SK-N-SH (cell line): ENCODE results near the gene B3GALT5. TPM values are rescaled to one million over a fixed set of nuclear protein-coding genes. Genes with fewer than 3 reads are reported as not detected.

Experiments
- CTCF ChIA-PET: fragments of 300-600, 350-600 bp; formaldehyde crosslinking; extraction: SDS; loops from one replicate; lab custom pipeline; 2021; lab: Yijun Ruan, JAX
- POLR2A ChIA-PET: fragments of 350-600 bp; sonication (Branson Sonifier 250); formaldehyde crosslinking; extraction: SDS; loops from one replicate; lab custom pipeline; 2020; ENCODE audit warnings: antibody characterized with exemption, inconsistent platforms; lab: Yijun Ruan, JAX
- DNase-seq: peaks from one replicate; pipeline ENCODE4 v3.0.0; 2012
- H2AFZ ChIP-seq: fragments of 200-600 bp; sonication (generic); 2 replicates; pipeline ENCODE4 v1.8.1; 2016; ENCODE audit warnings: antibody characterized with exemption, mild to moderate bottlenecking, low read depth
- H3F3A ChIP-seq: fragments of 200-600 bp; sonication (generic); replicated peaks from 2 replicates; pipeline ENCODE3; 2016; ENCODE audit warnings: antibody characterized with exemption, mild to moderate bottlenecking; ENCODE audit not compliant: insufficient read depth
- H3K27ac ChIP-seq, 2 experiments: fragments of 200-500 bp in 1 of 2; fragments of 200-600 bp in 1 of 2; sonication (Bioruptor generic) in 1 of 2; sonication (generic), shearing (Covaris generic) in 1 of 2; 2 replicates each; pipeline versions ENCODE4 v1.5.1 to v1.6.1; 2014 to 2016; ENCODE audit warnings: low read depth in 2 of 2, inconsistent platforms in 1 of 2, low read length in 1 of 2, mild to moderate bottlenecking in 1 of 2, mixed read lengths in 1 of 2
- H3K27me3 ChIP-seq: fragments of 200-600 bp; sonication (generic), shearing (Covaris generic); 2 replicates; pipeline ENCODE4 v1.6.1; 2016; ENCODE audit warnings: mixed run types; ENCODE audit not compliant: insufficient read depth
- H3K36me3 ChIP-seq, 2 experiments: fragments of 200-500 bp in 1 of 2; fragments of 200-600 bp in 1 of 2; sonication (Bioruptor generic) in 1 of 2; sonication (generic) in 1 of 2; replicated peaks in 1 of 2; 2 replicates each; pipeline versions ENCODE3 to v1.5.1; 2014 to 2016; ENCODE audit warnings: low read length in 1 of 2, mild to moderate bottlenecking in 1 of 2; ENCODE audit not compliant: insufficient read depth in 2 of 2, control insufficient read depth in 1 of 2
- H3K4me1 ChIP-seq, 2 experiments: fragments of 200-500 bp in 1 of 2; fragments of 200-600 bp in 1 of 2; sonication (Bioruptor generic) in 1 of 2; sonication (generic), shearing (Covaris generic) in 1 of 2; 2 replicates each; pipeline versions ENCODE4 v1.5.1 to v1.6.1; 2014 to 2016; ENCODE audit warnings: low read depth in 1 of 2, low read length in 1 of 2, mixed run types in 1 of 2; ENCODE audit not compliant: insufficient read depth in 2 of 2, control insufficient read depth in 1 of 2
- H3K4me2 ChIP-seq: fragments of 200-600 bp; sonication (generic), shearing (Covaris generic); 2 replicates; pipeline ENCODE4 v1.6.1; 2017; ENCODE audit warnings: mixed run types
- H3K4me3 ChIP-seq, 2 experiments: fragments of 200-500 bp in 1 of 2; fragments of 200-600 bp in 1 of 2; sonication (Bioruptor generic) in 1 of 2; sonication (generic), shearing (Covaris generic) in 1 of 2; 2 replicates each; pipeline versions ENCODE4 v1.5.1 to v1.8.1; 2014 to 2016; ENCODE audit warnings: low read depth in 2 of 2, inconsistent platforms in 1 of 2, low read length in 1 of 2, mild to moderate bottlenecking in 1 of 2, mixed read lengths in 1 of 2, moderate library complexity in 1 of 2
- H3K79me2 ChIP-seq: fragments of 200-600 bp; sonication (generic); 2 replicates; pipeline ENCODE4 v1.8.1; 2017; ENCODE audit warnings: mild to moderate bottlenecking; ENCODE audit not compliant: insufficient read depth
- H3K9ac ChIP-seq: fragments of 200-600 bp; sonication (generic); 2 replicates; pipeline ENCODE4 v1.6.1; 2017; ENCODE audit warnings: mixed run types
- H3K9me2 ChIP-seq: fragments of 200-600 bp; sonication (generic); 2 replicates; pipeline ENCODE4 v1.6.1; 2017; ENCODE audit warnings: mixed run types
- H3K9me3 ChIP-seq: fragments of 200-600 bp; sonication (generic); 2 replicates; pipeline ENCODE4 v1.6.1; 2017; ENCODE audit warnings: mixed run types, mild to moderate bottlenecking, moderate library complexity
- H4K20me1 ChIP-seq: fragments of 200-600 bp; sonication (generic); 2 replicates; pipeline ENCODE4 v1.6.1; 2017; ENCODE audit warnings: mild to moderate bottlenecking, mixed run types; ENCODE audit not compliant: insufficient read depth
- ELF1 ChIP-seq: IDR thresholded peaks from 2 replicates; pipeline ENCODE4 v1.4.0; 2012
- EP300 ChIP-seq, 2 experiments: IDR thresholded peaks; 2 replicates each; pipeline versions ENCODE4 v1.4.0 to v1.6.1; 2012; ENCODE audit warnings: borderline replicate concordance in 1 of 2, low read depth in 1 of 2, low read length in 1 of 2
- EZH2phosphoT487 ChIP-seq: fragments of 200-600 bp; sonication (generic); IDR thresholded peaks from 2 replicates; pipeline ENCODE4 v1.6.1; 2017; ENCODE audit warnings: low read depth, mixed run types, mild to moderate bottlenecking, antibody characterized with exemption, moderate library complexity, borderline replicate concordance
- FOSL2 ChIP-seq: IDR thresholded peaks from 2 replicates; pipeline ENCODE4 v1.4.0; 2012; ENCODE audit warnings: low read depth, mild to moderate bottlenecking, moderate library complexity, borderline replicate concordance
- FOXM1 ChIP-seq: IDR thresholded peaks from 2 replicates; pipeline ENCODE4 v1.4.0; 2012; ENCODE audit warnings: low read depth, mild to moderate bottlenecking
- GABPA ChIP-seq: IDR thresholded peaks from 2 replicates; pipeline ENCODE4 v1.4.0; 2012; ENCODE audit warnings: low read depth, mild to moderate bottlenecking
- JUND ChIP-seq: IDR thresholded peaks from 2 replicates; pipeline ENCODE4 v1.4.0; 2012
- MEF2A ChIP-seq: IDR thresholded peaks from 2 replicates; pipeline ENCODE4 v1.4.0; 2012; ENCODE audit warnings: low read depth, borderline replicate concordance
- MXI1 ChIP-seq: IDR thresholded peaks from 2 replicates; pipeline ENCODE4 v1.6.1; 2012; ENCODE audit warnings: mild to moderate bottlenecking, low read depth, low read length, improper control_type of control experiment
- NFIC ChIP-seq: IDR thresholded peaks from 2 replicates; pipeline ENCODE4 v1.4.0; 2012; ENCODE audit warnings: borderline replicate concordance
- NRF1 ChIP-seq: IDR thresholded peaks from 2 replicates; pipeline ENCODE4 v1.6.1; 2012; ENCODE audit warnings: low read depth, mild to moderate bottlenecking, low read length
- POLR2AphosphoS5 ChIP-seq: IDR thresholded peaks from 2 replicates; pipeline ENCODE4 v1.6.1; 2012; ENCODE audit warnings: low read depth, low read length
- RXRA ChIP-seq: IDR thresholded peaks from 2 replicates; pipeline ENCODE4 v1.4.0; 2012; ENCODE audit warnings: low read depth, mild to moderate bottlenecking, borderline replicate concordance
- TAF1 ChIP-seq: IDR thresholded peaks from 2 replicates; pipeline ENCODE4 v1.6.1; 2012; ENCODE audit warnings: low read depth, mild to moderate bottlenecking, low read length, moderate library complexity, borderline replicate concordance
- TCF12 ChIP-seq: IDR thresholded peaks from 2 replicates; pipeline ENCODE4 v1.4.0; 2012
- YY1 ChIP-seq: IDR thresholded peaks from 2 replicates; pipeline ENCODE4 v1.4.0; 2012; ENCODE audit warnings: low read depth, mild to moderate bottlenecking
- WGBS: methylation state at CpG from one replicate; pipeline ENCODE4 v1.1.6; 2017; ENCODE audit warnings: low lambda C conversion rate; 5-methylcytosine and 5-hydroxymethylcytosine counted together
- polyA plus RNA-seq, 3 experiments: library from polyadenylated mRNA; depleted of rRNA; stranded (reverse); fragments of >200 nt; gene quantifications; 2 replicates each; pipeline ENCODE4 v1.2.3, GENCODE V29; 2012
- TF ChIP-seq, protein P1 (sequence below): IDR thresholded peaks from 2 replicates; pipeline ENCODE4 v1.4.0; 2012; ENCODE audit warnings: low read depth, borderline replicate concordance
- TF ChIP-seq, protein P2 (sequence below): fragments of 150-350 bp; IDR thresholded peaks from 2 replicates; pipeline ENCODE4 v1.6.1; 2017; ENCODE audit warnings: antibody characterized with exemption, low read length, low read depth, borderline replicate concordance
- TF ChIP-seq, protein P3 (sequence below): IDR thresholded peaks from 2 replicates; pipeline ENCODE4; 2012
- TF ChIP-seq, protein P4 (sequence below): IDR thresholded peaks from 2 replicates; pipeline ENCODE4 v1.6.1; 2012; ENCODE audit warnings: mild to moderate bottlenecking, low read depth, low read length, moderate library complexity

B3GALT5 gene
- polyA plus RNA-seq, 1 of the 3 experiments (the other 2 are of a cell fraction), result 0.35 TPM

DNA sequence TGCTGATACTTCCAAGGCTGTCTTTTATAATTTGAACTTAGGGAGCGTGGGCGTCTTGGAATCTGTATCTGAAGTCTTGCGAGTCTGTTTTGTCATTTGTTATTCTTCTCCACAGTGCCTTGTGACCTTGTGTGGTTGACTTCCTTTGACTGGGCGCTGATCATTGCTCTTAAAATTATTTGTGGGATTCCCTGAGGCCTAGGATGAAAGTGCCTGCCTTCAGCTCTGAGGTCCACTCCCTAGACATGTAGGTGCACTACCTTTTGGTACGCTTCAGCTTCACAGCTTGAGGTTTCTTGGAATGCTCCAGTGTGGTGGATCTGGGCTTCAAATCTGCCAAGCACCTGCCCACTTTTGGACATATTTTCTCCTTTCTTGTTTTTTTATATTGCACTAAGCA is 82.0 kb downstream of the B3GALT5 start:
- H3K36me3 ChIP-seq, result no peaks in the 10 kb centered on the region
- H2AFZ ChIP-seq, result no peak overlapping the region
- H3K4me3 ChIP-seq, result no peak overlapping the region
- ChIA-PET CTCF (interaction anchor here (1.1 to 2.5 kb wide), 5 partner anchors 10 to 176 kb away, joined by 3 to 6 read pairs (median 5); no protein-coding TSS in a partner anchor), POLR2A (no interaction called here)
- DNase-seq, result no peak
- H3K9me3 ChIP-seq, result no peaks in the 10 kb centered on the region
- no peak overlapping the region for H3K4me2 ChIP-seq
- H3F3A ChIP-seq, result no peaks in the 10 kb centered on the region
- 41% methylated on average over 5 of the region's 5 CpGs for WGBS
- H3K79me2 ChIP-seq, result no peaks in the 10 kb centered on the region
- no peak for TF ChIP-seq NRF1
- TF ChIP-seq EP300 (IDR thresholded peaks at IDR 0.05; ENCODE audit: borderline replicate concordance in 1 of 2, low read depth in 1 of 2, low read length in 1 of 2), result no peak
- no peak for TF ChIP-seq TCF12
- TF ChIP-seq YY1, result no peak
- TF ChIP-seq, protein P1, sequence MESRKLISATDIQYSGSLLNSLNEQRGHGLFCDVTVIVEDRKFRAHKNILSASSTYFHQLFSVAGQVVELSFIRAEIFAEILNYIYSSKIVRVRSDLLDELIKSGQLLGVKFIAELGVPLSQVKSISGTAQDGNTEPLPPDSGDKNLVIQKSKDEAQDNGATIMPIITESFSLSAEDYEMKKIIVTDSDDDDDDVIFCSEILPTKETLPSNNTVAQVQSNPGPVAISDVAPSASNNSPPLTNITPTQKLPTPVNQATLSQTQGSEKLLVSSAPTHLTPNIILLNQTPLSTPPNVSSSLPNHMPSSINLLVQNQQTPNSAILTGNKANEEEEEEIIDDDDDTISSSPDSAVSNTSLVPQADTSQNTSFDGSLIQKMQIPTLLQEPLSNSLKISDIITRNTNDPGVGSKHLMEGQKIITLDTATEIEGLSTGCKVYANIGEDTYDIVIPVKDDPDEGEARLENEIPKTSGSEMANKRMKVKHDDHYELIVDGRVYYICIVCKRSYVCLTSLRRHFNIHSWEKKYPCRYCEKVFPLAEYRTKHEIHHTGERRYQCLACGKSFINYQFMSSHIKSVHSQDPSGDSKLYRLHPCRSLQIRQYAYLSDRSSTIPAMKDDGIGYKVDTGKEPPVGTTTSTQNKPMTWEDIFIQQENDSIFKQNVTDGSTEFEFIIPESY, result no peak
- TF ChIP-seq, protein P2, sequence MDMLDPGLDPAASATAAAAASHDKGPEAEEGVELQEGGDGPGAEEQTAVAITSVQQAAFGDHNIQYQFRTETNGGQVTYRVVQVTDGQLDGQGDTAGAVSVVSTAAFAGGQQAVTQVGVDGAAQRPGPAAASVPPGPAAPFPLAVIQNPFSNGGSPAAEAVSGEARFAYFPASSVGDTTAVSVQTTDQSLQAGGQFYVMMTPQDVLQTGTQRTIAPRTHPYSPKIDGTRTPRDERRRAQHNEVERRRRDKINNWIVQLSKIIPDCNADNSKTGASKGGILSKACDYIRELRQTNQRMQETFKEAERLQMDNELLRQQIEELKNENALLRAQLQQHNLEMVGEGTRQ, result no peak
- TF ChIP-seq MXI1, result no peak
- TF ChIP-seq EZH2phosphoT487, result no peak
- TF ChIP-seq POLR2AphosphoS5, result no peak
- no peak for TF ChIP-seq JUND
- no peak for TF ChIP-seq FOSL2
- no peak for TF ChIP-seq ELF1
- no peaks in the 10 kb centered on the region for H4K20me1 ChIP-seq
- no peak overlapping the region for H3K9ac ChIP-seq
- H3K4me1 ChIP-seq, result no peaks in the 10 kb centered on the region
- H3K27ac ChIP-seq, result no peak overlapping the region
- H3K9me2 ChIP-seq, result no peaks in the 10 kb centered on the region
- no peaks in the 10 kb centered on the region for H3K27me3 ChIP-seq

DNA sequence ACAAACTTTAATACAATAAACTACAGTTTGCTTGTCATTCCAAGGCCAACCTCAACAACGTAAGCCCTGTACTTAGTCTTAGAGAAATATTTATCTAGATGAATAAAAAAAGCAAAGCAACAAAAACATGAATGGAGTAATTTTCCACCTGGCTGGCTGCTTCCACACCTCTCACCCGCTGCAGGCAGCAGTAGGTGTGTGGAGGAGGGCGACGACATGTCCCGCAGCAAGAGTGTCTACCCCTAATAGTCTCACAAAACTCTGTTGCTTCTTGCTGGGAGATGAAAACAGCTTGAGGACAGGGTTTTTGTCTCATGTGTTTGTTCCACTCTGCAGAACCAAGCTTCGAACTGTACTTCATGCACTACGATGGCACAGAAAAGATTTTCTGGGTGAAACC is 83.5 kb downstream of the B3GALT5 start:
- Histone ChIP-seq H3K9ac (no peak overlapping the region), H3K9me3 (no peaks in the 10 kb centered on the region), H3K79me2 (no peaks in the 10 kb centered on the region), H3K4me3 (no peak overlapping the region), H2AFZ (no peak overlapping the region), H3K4me1 (no peaks in the 10 kb centered on the region), H4K20me1 (no peaks in the 10 kb centered on the region), H3K4me2 (no peak overlapping the region), H3K27me3 (no peaks in the 10 kb centered on the region), H3K36me3 (no peaks in the 10 kb centered on the region), H3K9me2 (no peaks in the 10 kb centered on the region), H3F3A (no peaks in the 10 kb centered on the region), H3K27ac (no peak overlapping the region)
- 62% methylated on average over 7 of the region's 7 CpGs for WGBS
- TF ChIP-seq FOSL2, result no peak
- no peak for TF ChIP-seq TCF12
- TF ChIP-seq GABPA, result no peak
- TF ChIP-seq, protein P3, sequence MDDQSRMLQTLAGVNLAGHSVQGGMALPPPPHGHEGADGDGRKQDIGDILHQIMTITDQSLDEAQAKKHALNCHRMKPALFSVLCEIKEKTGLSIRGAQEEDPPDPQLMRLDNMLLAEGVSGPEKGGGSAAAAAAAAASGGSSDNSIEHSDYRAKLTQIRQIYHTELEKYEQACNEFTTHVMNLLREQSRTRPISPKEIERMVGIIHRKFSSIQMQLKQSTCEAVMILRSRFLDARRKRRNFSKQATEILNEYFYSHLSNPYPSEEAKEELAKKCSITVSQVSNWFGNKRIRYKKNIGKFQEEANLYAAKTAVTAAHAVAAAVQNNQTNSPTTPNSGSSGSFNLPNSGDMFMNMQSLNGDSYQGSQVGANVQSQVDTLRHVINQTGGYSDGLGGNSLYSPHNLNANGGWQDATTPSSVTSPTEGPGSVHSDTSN, result no peak
- no peak for TF ChIP-seq NFIC
- no peak for TF ChIP-seq EZH2phosphoT487
- no peak for TF ChIP-seq MEF2A
- no peak for TF ChIP-seq POLR2AphosphoS5
- no peak for TF ChIP-seq YY1
- no peak for TF ChIP-seq RXRA
- no peak for TF ChIP-seq MXI1
- no peak for TF ChIP-seq TAF1
- no peak for TF ChIP-seq FOXM1
- TF ChIP-seq, protein P4, sequence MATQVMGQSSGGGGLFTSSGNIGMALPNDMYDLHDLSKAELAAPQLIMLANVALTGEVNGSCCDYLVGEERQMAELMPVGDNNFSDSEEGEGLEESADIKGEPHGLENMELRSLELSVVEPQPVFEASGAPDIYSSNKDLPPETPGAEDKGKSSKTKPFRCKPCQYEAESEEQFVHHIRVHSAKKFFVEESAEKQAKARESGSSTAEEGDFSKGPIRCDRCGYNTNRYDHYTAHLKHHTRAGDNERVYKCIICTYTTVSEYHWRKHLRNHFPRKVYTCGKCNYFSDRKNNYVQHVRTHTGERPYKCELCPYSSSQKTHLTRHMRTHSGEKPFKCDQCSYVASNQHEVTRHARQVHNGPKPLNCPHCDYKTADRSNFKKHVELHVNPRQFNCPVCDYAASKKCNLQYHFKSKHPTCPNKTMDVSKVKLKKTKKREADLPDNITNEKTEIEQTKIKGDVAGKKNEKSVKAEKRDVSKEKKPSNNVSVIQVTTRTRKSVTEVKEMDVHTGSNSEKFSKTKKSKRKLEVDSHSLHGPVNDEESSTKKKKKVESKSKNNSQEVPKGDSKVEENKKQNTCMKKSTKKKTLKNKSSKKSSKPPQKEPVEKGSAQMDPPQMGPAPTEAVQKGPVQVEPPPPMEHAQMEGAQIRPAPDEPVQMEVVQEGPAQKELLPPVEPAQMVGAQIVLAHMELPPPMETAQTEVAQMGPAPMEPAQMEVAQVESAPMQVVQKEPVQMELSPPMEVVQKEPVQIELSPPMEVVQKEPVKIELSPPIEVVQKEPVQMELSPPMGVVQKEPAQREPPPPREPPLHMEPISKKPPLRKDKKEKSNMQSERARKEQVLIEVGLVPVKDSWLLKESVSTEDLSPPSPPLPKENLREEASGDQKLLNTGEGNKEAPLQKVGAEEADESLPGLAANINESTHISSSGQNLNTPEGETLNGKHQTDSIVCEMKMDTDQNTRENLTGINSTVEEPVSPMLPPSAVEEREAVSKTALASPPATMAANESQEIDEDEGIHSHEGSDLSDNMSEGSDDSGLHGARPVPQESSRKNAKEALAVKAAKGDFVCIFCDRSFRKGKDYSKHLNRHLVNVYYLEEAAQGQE, result no peak
- no peak for TF ChIP-seq JUND
- DNase-seq, result no peak
- ChIA-PET CTCF (interaction anchor here (1.0 to 2.5 kb wide), 4 partner anchors 10 to 178 kb away, joined by 3 to 6 read pairs (median 3); no protein-coding TSS in a partner anchor), POLR2A (no interaction called here)
